GM21360 (cell line): ENCODE measurements around the gene TMEM225B.
"Not testable (repeated sequence)": the region's sequence is repeated elsewhere in the genome, so short reads cannot be mapped to it uniquely, and the experiment has no call there.

ENCODE experiments used
- ATAC-seq: cut with Tn5 transposase; IDR thresholded peaks from one replicate; pipeline ENCODE4 v1.9.1; 2021; ENCODE audit warnings: mild to moderate bottlenecking, moderate library complexity; ENCODE audit not compliant: unreplicated experiment

Gene TMEM225B

GRCh38 chr7:99653754-99654153, 55.7 kb downstream of the TMEM225B start:
- ATAC-seq: no peak

- not testable (repeated sequence) for ATAC-seq
These were observed 56.6 kb downstream of the TMEM225B start for GRCh38 chr7:99654626-99655025.

- not testable (repeated sequence) for ATAC-seq
These were observed 59.8 kb downstream of the TMEM225B start for GRCh38 chr7:99657879-99658278.
